Mesendoderm (in vitro differentiated cells): Measurements from ENCODE around the gene DNAJC6.

Experiments used
- DNase-seq: peaks from one replicate; pipeline ENCODE4 v3.0.0; 2013
- H2AK5ac ChIP-seq: 2 replicates; pipeline ENCODE4 v1.6.1; 2013; ENCODE audit warnings: low read length, inconsistent platforms
- H2BK120ac ChIP-seq: 2 replicates; pipeline ENCODE4 v1.6.1; 2013; ENCODE audit warnings: low read depth, mild to moderate bottlenecking, low read length, moderate library complexity, mixed read lengths
- H2BK15ac ChIP-seq: replicated peaks from 2 replicates; pipeline ENCODE4 v1.6.1; 2013; ENCODE audit warnings: low read depth, mild to moderate bottlenecking, moderate library complexity
- H2BK5ac ChIP-seq: 2 replicates; pipeline ENCODE4 v1.6.1; 2013; ENCODE audit warnings: low read length, inconsistent platforms
- H3K18ac ChIP-seq: 2 replicates; pipeline ENCODE4 v1.6.1; 2013; ENCODE audit warnings: mild to moderate bottlenecking, low read length, mixed read lengths
- H3K23ac ChIP-seq: one replicate; pipeline ENCODE4 v1.6.1; 2013; ENCODE audit warnings: low read length
- H3K27ac ChIP-seq: 2 replicates; pipeline ENCODE4 v1.5.1; 2013; ENCODE audit warnings: low read depth, mild to moderate bottlenecking, inconsistent platforms, low read length, moderate library complexity
- H3K27me3 ChIP-seq: 2 replicates; pipeline ENCODE4 v1.6.1; 2013; ENCODE audit warnings: low read length, control low read depth, mild to moderate bottlenecking, inconsistent platforms; ENCODE audit not compliant: insufficient read depth, poor library complexity
- H3K36me3 ChIP-seq: 2 replicates; pipeline ENCODE4 v1.6.1; 2013; ENCODE audit warnings: low read length, inconsistent platforms; ENCODE audit not compliant: control insufficient read depth, insufficient read depth
- H3K4ac ChIP-seq: one replicate; pipeline ENCODE4 v1.6.1; 2013; ENCODE audit warnings: low read depth, mild to moderate bottlenecking, low read length, moderate library complexity
- H3K4me1 ChIP-seq: 2 replicates; pipeline ENCODE4 v1.6.1; 2013; ENCODE audit warnings: low read depth, low read length, inconsistent platforms; ENCODE audit not compliant: control insufficient read depth
- H3K4me2 ChIP-seq: 2 replicates; pipeline ENCODE4 v1.6.1; 2013; ENCODE audit warnings: low read length
- H3K4me3 ChIP-seq: 2 replicates; pipeline ENCODE4 v1.5.1; 2013; ENCODE audit warnings: mild to moderate bottlenecking, low read length
- H3K56ac ChIP-seq: one replicate; pipeline ENCODE4 v1.6.1; 2013; ENCODE audit warnings: low read length
- H3K79me1 ChIP-seq: 2 replicates; pipeline ENCODE4 v1.6.1; 2013; ENCODE audit warnings: low read length, inconsistent platforms
- H3K79me2 ChIP-seq: 2 replicates; pipeline ENCODE4 v1.6.1; 2013; ENCODE audit warnings: mild to moderate bottlenecking, low read length; ENCODE audit not compliant: control insufficient read depth, insufficient read depth
- H3K9ac ChIP-seq: 2 replicates; pipeline ENCODE4 v1.6.1; 2013; ENCODE audit warnings: low read length, inconsistent platforms
- H4K5ac ChIP-seq: one replicate; pipeline ENCODE4 v1.6.1; 2013; ENCODE audit warnings: low read length
- H4K8ac ChIP-seq: one replicate; pipeline ENCODE4 v1.6.1; 2013; ENCODE audit warnings: low read depth, mild to moderate bottlenecking, control low read depth, low read length, moderate library complexity
- WGBS: extraction: QIAGEN DNeasy Blood & Tissue Kit; methylation state at CpG from one replicate; pipeline ENCODE4 v1.1.7; 2013; ENCODE audit warnings: low lambda C conversion rate, missing lambda C conversion rate; ENCODE audit not compliant: insufficient coverage; ENCODE audit errors: extremely low coverage; 5-methylcytosine and 5-hydroxymethylcytosine counted together

DNAJC6 gene

GRCh38 chr1:65319141-65319540 is 9.8 kb downstream of the DNAJC6 start:
- WGBS = no CpG with 5 or more reads among the region's 3 CpGs
- H3K79me1 ChIP-seq = no peaks in the 10 kb centered on the region
- H2BK15ac ChIP-seq = no peak overlapping the region
- H3K4me2 ChIP-seq = no peak overlapping the region
- no peak overlapping the region for H3K27ac ChIP-seq
- H3K4ac ChIP-seq = no peak overlapping the region
- no peak overlapping the region for H3K23ac ChIP-seq
- H3K4me3 ChIP-seq = no peak overlapping the region
- no peaks in the 10 kb centered on the region for H3K4me1 ChIP-seq
- H4K8ac ChIP-seq = no peak overlapping the region
- no peaks in the 10 kb centered on the region for H3K79me2 ChIP-seq
- H3K27me3 ChIP-seq = no peaks in the 10 kb centered on the region
- no peak overlapping the region for H2BK5ac ChIP-seq
- no peak overlapping the region for H4K5ac ChIP-seq
- H3K18ac ChIP-seq = no peak overlapping the region
- no peak for DNase-seq
- no peak overlapping the region for H2BK120ac ChIP-seq
- H3K36me3 ChIP-seq = no peaks in the 10 kb centered on the region
- H3K9ac ChIP-seq = no peak overlapping the region
- no peak overlapping the region for H2AK5ac ChIP-seq
- H3K56ac ChIP-seq = peak overlapping the region; percentile 7

GRCh38 chr1:65319754-65320153 is 10.4 kb downstream of the DNAJC6 start:
- Histone ChIP-seq H3K36me3 (no peaks in the 10 kb centered on the region), H2AK5ac (no peak overlapping the region), H3K18ac (no peak overlapping the region), H3K56ac (no peak overlapping the region), H4K5ac (no peak overlapping the region), H3K23ac (no peak overlapping the region), H3K79me2 (no peaks in the 10 kb centered on the region), H4K8ac (no peak overlapping the region), H3K79me1 (no peaks in the 10 kb centered on the region), H2BK120ac (no peak overlapping the region), H3K4me3 (no peak overlapping the region), H3K9ac (no peak overlapping the region), H3K4me2 (no peak overlapping the region), H2BK5ac (no peak overlapping the region), H3K4me1 (no peaks in the 10 kb centered on the region), H3K27ac (no peak overlapping the region), H3K27me3 (no peaks in the 10 kb centered on the region), H2BK15ac (no peak overlapping the region), H3K4ac (no peak overlapping the region)
- no peak for DNase-seq
- no CpG with 5 or more reads among the region's 1 CpG for WGBS

GRCh38 chr1:65321879-65322278 is 12.5 kb downstream of the DNAJC6 start:
- Histone ChIP-seq H4K5ac (no peak overlapping the region), H3K79me1 (no peaks in the 10 kb centered on the region), H2AK5ac (no peak overlapping the region), H2BK120ac (no peak overlapping the region), H3K36me3 (no peaks in the 10 kb centered on the region), H4K8ac (no peak overlapping the region), H3K56ac (no peak overlapping the region), H2BK5ac (no peak overlapping the region), H3K4ac (no peak overlapping the region), H3K27ac (no peak overlapping the region), H2BK15ac (no peak overlapping the region), H3K18ac (no peak overlapping the region), H3K4me2 (no peak overlapping the region), H3K9ac (no peak overlapping the region), H3K4me1 (no peaks in the 10 kb centered on the region), H3K79me2 (no peaks in the 10 kb centered on the region), H3K4me3 (no peak overlapping the region), H3K27me3 (no peaks in the 10 kb centered on the region), H3K23ac (no peak overlapping the region)
- no CpG with 5 or more reads among the region's 2 CpGs for WGBS
- DNase-seq = no peak

GRCh38 chr1:65323246-65323645 is 13.9 kb downstream of the DNAJC6 start:
- no peak overlapping the region for H3K18ac ChIP-seq
- H3K9ac ChIP-seq = no peak overlapping the region
- no peaks in the 10 kb centered on the region for H3K79me1 ChIP-seq
- H3K36me3 ChIP-seq = no peaks in the 10 kb centered on the region
- no peak overlapping the region for H3K4me3 ChIP-seq
- H3K4me1 ChIP-seq = no peaks in the 10 kb centered on the region
- no peak overlapping the region for H2BK120ac ChIP-seq
- H3K56ac ChIP-seq = no peak overlapping the region
- no peak overlapping the region for H2BK15ac ChIP-seq
- DNase-seq = no peak
- no peak overlapping the region for H3K4me2 ChIP-seq
- H4K8ac ChIP-seq = no peak overlapping the region
- WGBS = no CpG with 5 or more reads among the region's 5 CpGs
- no peak overlapping the region for H3K23ac ChIP-seq
- H3K4ac ChIP-seq = no peak overlapping the region
- no peak overlapping the region for H4K5ac ChIP-seq
- H2AK5ac ChIP-seq = no peak overlapping the region
- H2BK5ac ChIP-seq = no peak overlapping the region
- H3K79me2 ChIP-seq = no peaks in the 10 kb centered on the region
- H3K27ac ChIP-seq = no peak overlapping the region
- no peaks in the 10 kb centered on the region for H3K27me3 ChIP-seq

- H3K4me1 ChIP-seq = no peaks in the 10 kb centered on the region
- WGBS = no CpG with 5 or more reads among the region's 1 CpG
- H3K4ac ChIP-seq = no peak overlapping the region
- H4K5ac ChIP-seq = no peak overlapping the region
- H2BK120ac ChIP-seq = no peak overlapping the region
- H3K36me3 ChIP-seq = no peaks in the 10 kb centered on the region
- no peak overlapping the region for H2BK5ac ChIP-seq
- no peak overlapping the region for H3K23ac ChIP-seq
- no peak overlapping the region for H3K56ac ChIP-seq
- H4K8ac ChIP-seq = no peak overlapping the region
- H3K79me1 ChIP-seq = no peaks in the 10 kb centered on the region
- no peak overlapping the region for H3K18ac ChIP-seq
- H3K27me3 ChIP-seq = no peaks in the 10 kb centered on the region
- no peak overlapping the region for H3K4me3 ChIP-seq
- no peak overlapping the region for H2BK15ac ChIP-seq
- H3K27ac ChIP-seq = no peak overlapping the region
- H3K9ac ChIP-seq = no peak overlapping the region
- H3K4me2 ChIP-seq = no peak overlapping the region
- no peak for DNase-seq
- H3K79me2 ChIP-seq = no peaks in the 10 kb centered on the region
- H2AK5ac ChIP-seq = no peak overlapping the region
Measured at GRCh38 chr1:65330021-65330420, 20.7 kb downstream of the DNAJC6 start.

- no peaks in the 10 kb centered on the region for H3K79me2 ChIP-seq
- no peak overlapping the region for H2AK5ac ChIP-seq
- no peaks in the 10 kb centered on the region for H3K79me1 ChIP-seq
- no peak overlapping the region for H4K8ac ChIP-seq
- H3K23ac ChIP-seq = no peak overlapping the region
- no peak overlapping the region for H3K27ac ChIP-seq
- no peak overlapping the region for H4K5ac ChIP-seq
- H2BK5ac ChIP-seq = no peak overlapping the region
- no peak overlapping the region for H3K4ac ChIP-seq
- no CpG with 5 or more reads among the region's 6 CpGs for WGBS
- DNase-seq = peak; percentile 54
- no peak overlapping the region for H2BK15ac ChIP-seq
- H3K4me1 ChIP-seq = no peaks in the 10 kb centered on the region
- no peak overlapping the region for H3K18ac ChIP-seq
- no peaks in the 10 kb centered on the region for H3K27me3 ChIP-seq
- no peak overlapping the region for H3K4me3 ChIP-seq
- no peak overlapping the region for H3K9ac ChIP-seq
- H3K56ac ChIP-seq = no peak overlapping the region
- H3K36me3 ChIP-seq = no peaks in the 10 kb centered on the region
- no peak overlapping the region for H3K4me2 ChIP-seq
- H2BK120ac ChIP-seq = no peak overlapping the region
Measured at GRCh38 chr1:65330822-65331221, 21.5 kb downstream of the DNAJC6 start.
